Psoas muscle (tissue), 8 donors: ENCODE results near the gene HNF1A. TPM values are rescaled to one million over a fixed set of nuclear protein-coding genes. Genes with fewer than 3 reads are reported as not detected.

Experiments used
- ATAC-seq, 4 donors: fragments of 200-7000 bp; cut with Tn5 transposase; one replicate each; pipeline ENCODE4 v1.9.1; 2020; ENCODE audit warnings: moderate library complexity in 3 of 4, mild to moderate bottlenecking in 2 of 4
- DNase-seq, 2 donors: peaks; one replicate each; pipeline ENCODE4 v3.0.0-alpha.2; 2020
- H3K27ac ChIP-seq: fragments of 200-600 bp; one replicate; pipeline ENCODE4 v1.8.0; 2022
- H3K27me3 ChIP-seq, 3 donors: fragments of 200-600 bp in 1 of 3; one replicate each; pipeline versions ENCODE4 v1.6.1 to v1.8.0; 2013 to 2022; ENCODE audit warnings: low read length in 2 of 3, mild to moderate bottlenecking in 2 of 3, moderate library complexity in 1 of 3; ENCODE audit not compliant: insufficient read depth in 3 of 3
- H3K36me3 ChIP-seq, 2 donors: fragments of 200-600 bp in 1 of 2; one replicate each; pipeline versions ENCODE4 v1.6.1 to v1.8.0; 2013 to 2022; ENCODE audit warnings: low read depth in 1 of 2, mild to moderate bottlenecking in 1 of 2, moderate library complexity in 1 of 2; ENCODE audit not compliant: insufficient read depth in 1 of 2
- H3K4me1 ChIP-seq: fragments of 200-600 bp; one replicate; pipeline ENCODE4 v1.8.0; 2022
- H3K4me3 ChIP-seq: fragments of 200-600 bp; one replicate; pipeline ENCODE4 v1.8.0; 2022; ENCODE audit warnings: mild to moderate bottlenecking
- H3K9me3 ChIP-seq: fragments of 200-600 bp; one replicate; pipeline ENCODE4 v1.8.0; 2022
- CTCF ChIP-seq: fragments of 200-600 bp; IDR thresholded peaks from one replicate; pipeline ENCODE4 v1.8.0; 2022; ENCODE audit warnings: antibody characterized with exemption
- WGBS, 3 donors: extraction: QIAGEN DNeasy Blood & Tissue Kit; methylation state at CpG; one replicate each; pipeline versions ENCODE4 v1.1.6 to v1.1.7; 2013; 5-methylcytosine and 5-hydroxymethylcytosine counted together
- intact Hi-C, 2 donors: fragments of 100-400 bp; cut with DNase I; formaldehyde crosslinking; loops; one replicate each; pipeline versions ENCODE4 v1.11.0 to v1.14.2; 2022
- polyA plus RNA-seq, 3 donors: library from polyadenylated mRNA; stranded (reverse); fragments of 200-250 nt; gene quantifications; one replicate each; pipeline ENCODE4 v1.2.3, GENCODE V29; 2013
- total RNA-seq, 4 donors: library from RNA; stranded (reverse); fragmentation: NEBNext Ultra II Directional in 2 of 4; extraction: Animal tissue kit (Norgen Biotek cat#: 25700) in 2 of 4; gene quantifications; one replicate each; pipeline versions ENCODE4 v1.2.1 to v1.2.4, GENCODE V29; 2021 to 2023
- donor health status: healthy with polysubstance abuse.
- donor health status: DM: no; HTN: no; CAD: no; lungs with moderate emphysema.
- donor health status: Bipolar disorder and iron deficiency.
- donor health status: healthy.
- donor health status: DM: yes; HTN: yes; CAD: no.
- donor health status: DM: no; HTN: no; CAD: no.
- donor health status: DM: no; HTN: no; CAD: no.
- donor health status: DM: yes; HTN: yes; CAD: no.

The HNF1A gene
- total and polyA plus RNA-seq, 7 donors = 0.07 to 0.18 TPM; not detected in 5

- H3K27me3 ChIP-seq = no peaks in the 10 kb centered on the region
- no peak overlapping the region for H3K4me3 ChIP-seq
- no peak for DNase-seq
- H3K27ac ChIP-seq = no peak overlapping the region
- WGBS, 3 donors = 78 to 93% (median 88%) methylated on average over 2 of the region's 2 CpGs
- no peaks in the 10 kb centered on the region for H3K9me3 ChIP-seq
- ATAC-seq = no peak
- intact Hi-C loops = no loop called here
- no peaks in the 10 kb centered on the region for H3K36me3 ChIP-seq
- no peak for TF ChIP-seq CTCF
- no peaks in the 10 kb centered on the region for H3K4me1 ChIP-seq
These were observed 15.8 kb upstream of the HNF1A start for GRCh38 chr12:120962532-120963020.

- Histone ChIP-seq H3K9me3 (no peaks in the 10 kb centered on the region), H3K36me3 (no peaks in the 10 kb centered on the region), H3K27ac (no peak overlapping the region), H3K4me3 (no peak overlapping the region), H3K4me1 (no peaks in the 10 kb centered on the region), H3K27me3 (no peaks in the 10 kb centered on the region)
- intact Hi-C loops = no loop called here
- TF ChIP-seq CTCF = no peak
- DNase-seq (no peak), ATAC-seq (no peak)
- WGBS, 3 donors = 80 to 90% (median 87%) methylated on average over 8 of the region's 8 CpGs
These were observed 14.0 kb upstream of the HNF1A start for GRCh38 chr12:120964298-120964697.

DNA sequence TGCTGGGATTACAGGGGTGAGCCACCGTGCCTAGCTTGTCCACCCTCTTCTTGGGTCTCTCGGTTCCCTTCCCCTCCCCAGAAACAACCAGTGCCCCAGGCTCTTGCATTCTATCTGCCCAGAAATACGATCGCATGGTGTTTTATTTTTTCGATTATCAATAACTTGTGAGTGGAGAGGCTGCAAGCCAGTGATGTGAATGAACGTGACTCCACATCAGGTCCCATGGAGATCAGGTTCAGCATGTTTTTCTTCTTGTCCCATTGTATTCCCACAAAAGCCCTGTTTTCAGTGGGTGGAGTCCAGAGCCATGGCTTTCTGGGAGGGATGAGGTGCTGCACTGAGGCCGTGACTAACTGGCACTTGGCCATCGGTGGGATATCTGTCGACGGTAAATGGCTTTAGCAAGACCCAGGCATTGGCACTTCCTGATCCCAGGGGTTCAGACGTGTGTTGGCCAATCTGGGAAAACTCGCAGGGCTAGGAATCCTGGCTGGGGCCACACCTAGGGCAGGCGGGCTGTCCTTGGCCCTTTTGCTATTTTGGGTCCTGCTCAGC, 12.7 kb upstream of the HNF1A start:
- Histone ChIP-seq H3K9me3 (no peaks in the 10 kb centered on the region), H3K27me3 (no peaks in the 10 kb centered on the region), H3K4me1 (no peaks in the 10 kb centered on the region), H3K27ac (no peak overlapping the region), H3K4me3 (no peak overlapping the region), H3K36me3 (no peaks in the 10 kb centered on the region)
- intact Hi-C loops = no loop called here
- no peak for TF ChIP-seq CTCF
- WGBS, 3 donors = 53 to 61% (median 55%) methylated on average over 13 of the region's 13 CpGs
- ATAC-seq (no peak), DNase-seq (no peak)

GRCh38 chr12:120970310-120970709, 8.0 kb upstream of the HNF1A start:
- ATAC-seq = no peak
- no peaks in the 10 kb centered on the region for H3K9me3 ChIP-seq
- intact Hi-C loops = loop anchor here (2.0 to 5.0 kb wide), 7 partner anchors 113 to 383 kb away; partner anchors contain the start of genes ACADS (in 2 of the 2) and UNC119B (in 2 of the 2)
- H3K36me3 ChIP-seq = no peaks in the 10 kb centered on the region
- 58 to 69% (median 68%) methylated on average over 3 of the region's 3 CpGs for WGBS, 3 donors
- H3K27me3 ChIP-seq = no peaks in the 10 kb centered on the region
- H3K4me3 ChIP-seq = no peak overlapping the region
- TF ChIP-seq CTCF = no peak
- H3K27ac ChIP-seq = no peak overlapping the region
- no peaks in the 10 kb centered on the region for H3K4me1 ChIP-seq
- no peak for DNase-seq
